Ovary (tissue), 9 donors: ENCODE results near the gene THUMPD3. TPM values are rescaled to one million over a fixed set of nuclear protein-coding genes. Genes with fewer than 3 reads are reported as not detected.

Source experiments
- DNase-seq, 5 donors: peaks; one replicate each; pipeline ENCODE4 v3.0.0-alpha.2; 2019 to 2020
- H3K27ac ChIP-seq, 2 donors: fragments of 200-600 bp; one replicate each; pipeline versions ENCODE4 v1.5.1 to v1.8.0; 2019 to 2022
- H3K27me3 ChIP-seq: fragments of 200-600 bp; one replicate; pipeline ENCODE4 v1.8.0; 2022
- H3K36me3 ChIP-seq: fragments of 200-600 bp; sonication (generic); one replicate; pipeline ENCODE4 v1.5.1; 2019
- H3K4me1 ChIP-seq: one replicate; pipeline ENCODE4 v1.8.1; 2013; ENCODE audit warnings: mild to moderate bottlenecking, moderate library complexity; ENCODE audit not compliant: insufficient read depth
- H3K4me3 ChIP-seq: fragments of 200-600 bp; sonication (generic); one replicate; pipeline ENCODE4 v1.5.1; 2017
- H3K9me3 ChIP-seq, 2 donors: fragments of 200-600 bp in 1 of 2; sonication (generic) in 1 of 2; one replicate each; pipeline versions ENCODE4 v1.5.1 to v1.8.1; 2013 to 2019; ENCODE audit warnings: mild to moderate bottlenecking in 1 of 2, moderate library complexity in 1 of 2
- CTCF ChIP-seq, 3 donors: fragments of 450-650 bp in 2 of 3; fragments of 200-600 bp in 1 of 3; IDR thresholded peaks; one replicate each; pipeline versions ENCODE4 v1.5.1 to v1.8.0; 2016 to 2022; ENCODE audit warnings: antibody characterized with exemption in 3 of 3, mild to moderate bottlenecking in 1 of 3
- EP300 ChIP-seq: sonication (generic); formaldehyde crosslinking; IDR thresholded peaks from one replicate; pipeline ENCODE4 v1.6.1; 2017; ENCODE audit warnings: antibody characterized with exemption
- POLR2A ChIP-seq: fragments of 450-650 bp; IDR thresholded peaks from one replicate; pipeline ENCODE4 v1.6.1; 2017; ENCODE audit warnings: antibody characterized with exemption, mild to moderate bottlenecking, moderate library complexity
- WGBS, 3 donors: extraction: QIAGEN DNeasy Blood & Tissue Kit in 1 of 3; methylation state at CpG; one replicate each; pipeline versions ENCODE4 v1.1.5 to v1.1.7; 2013 to 2017; 5-methylcytosine and 5-hydroxymethylcytosine counted together
- intact Hi-C, 4 donors: fragments of 100-400 bp; cut with DNase I; formaldehyde crosslinking; loops; one replicate each; pipeline versions ENCODE4 v1.11.0 to v1.15.1; 2022 to 2023
- polyA plus RNA-seq, 2 donors: library from polyadenylated mRNA; stranded (reverse); fragments of 200-250 nt in 1 of 2; fragments of 350-450 nt in 1 of 2; fragmentation: Illumina TruSeq in 1 of 2; extraction: RNeasy Lipid Tissue Mini Kit (QIAGEN cat#74804) in 1 of 2; gene quantifications; one replicate each; pipeline ENCODE4 v1.2.3, GENCODE V29; 2013 to 2014
- total RNA-seq, 7 donors: library from RNA; depleted of rRNA in 2 of 7; stranded (reverse); fragments of >200 nt in 2 of 7; fragmentation: NEBNext Ultra II Directional in 3 of 7; extraction: Animal tissue kit (Norgen Biotek cat#: 25700) in 3 of 7; gene quantifications; one replicate each; pipeline versions ENCODE4 v1.1.0 to v1.2.4, GENCODE V29; 2016 to 2023
- donor health status: DM: no; HTN: no; CAD: no; lungs with moderate emphysema.
- donor health status: DM: no; HTN: no; CAD: no.
- donor health status: Bipolar disorder and iron deficiency.
- donor health status: DM: yes; HTN: yes; CAD: no.
- donor health status: DM: no; HTN: no; CAD: no.
- donor health status: DM: yes; HTN: yes; CAD: no.

THUMPD3 gene
- total and polyA plus RNA-seq, 9 donors = 11.9 to 35.1 (median 25.9) TPM

GRCh38 chr3:9433627-9434521 lies 71.0 kb downstream of the THUMPD3 start:
- no peak for TF ChIP-seq POLR2A
- TF ChIP-seq CTCF (IDR thresholded peaks at IDR 0.05) = no peak
- no peak overlapping the region for H3K27ac ChIP-seq
- WGBS, 3 donors = 66 to 75% (median 75%) methylated on average over 15 of the region's 15 CpGs
- intact Hi-C loops = loop anchor here in 1 of 4 donors (10.0 kb wide), 1 partner anchor 49 kb away; no protein-coding TSS in a partner anchor
- H3K27me3 ChIP-seq = no peaks in the 10 kb centered on the region
- no peaks in the 10 kb centered on the region for H3K9me3 ChIP-seq
- DNase-seq = no peak
- H3K4me1 ChIP-seq = peaks cover 3% of the 10 kb centered on the region
- no peak overlapping the region for H3K4me3 ChIP-seq
- H3K36me3 ChIP-seq = no peaks in the 10 kb centered on the region

GRCh38 chr3:9435316-9435715 lies 72.5 kb downstream of the THUMPD3 start:
- DNase-seq = no peak
- H3K4me1 ChIP-seq = peaks cover 3% of the 10 kb centered on the region
- TF ChIP-seq POLR2A (no peak), CTCF (IDR thresholded peaks at IDR 0.05) (no peak), EP300 (no peak)
- no peak overlapping the region for H3K27ac ChIP-seq
- no peak overlapping the region for H3K4me3 ChIP-seq
- H3K9me3 ChIP-seq = no peaks in the 10 kb centered on the region
- 82 to 86% (median 83%) methylated on average over 3 of the region's 3 CpGs for WGBS, 3 donors
- H3K27me3 ChIP-seq = no peaks in the 10 kb centered on the region
- intact Hi-C loops = loop anchor here in 1 of 4 donors (10.0 kb wide), 1 partner anchor 51 kb away; no protein-coding TSS in a partner anchor
- H3K36me3 ChIP-seq = no peaks in the 10 kb centered on the region

Other genes with a start within 250 kb of the THUMPD3 start
- gene SRGAP3, start 113.4 kb upstream of the THUMPD3 start, total RNA-seq = 10 to 100 TPM in 6 of 7 donors, 1 to 10 TPM in 1; 6.4 to 36.8 (median 15.8) TPM
- gene SRGAP3, start 113.4 kb upstream of the THUMPD3 start, polyA plus RNA-seq = 1 to 10 TPM; 2.1 to 6.2 TPM
- gene SETD5, start 34.6 kb downstream of the THUMPD3 start, total RNA-seq = 100 to 1,000 TPM in 3 of 7 donors, 10 to 100 TPM in 4; 74.6 to 140 (median 98.2) TPM
- gene SETD5, start 34.6 kb downstream of the THUMPD3 start, polyA plus RNA-seq = 10 to 100 TPM; 30.8 to 71.8 TPM
- gene LHFPL4, start 190.8 kb downstream of the THUMPD3 start, total RNA-seq = under 1 TPM in 2 of 7 donors, not detected in 5; 0.05 to 0.51 TPM
- gene LHFPL4, start 190.8 kb downstream of the THUMPD3 start, polyA plus RNA-seq = not detected